Lung (tissue), 12 donors: ENCODE results near the gene TEX261. TPM values are rescaled to one million over a fixed set of nuclear protein-coding genes. Genes with fewer than 3 reads are reported as not detected.

Experiments used
- ATAC-seq: fragments of 200-7000 bp; cut with Tn5 transposase; one replicate; pipeline ENCODE4 v1.9.1; 2020; ENCODE audit warnings: moderate number of reproducible peaks; ENCODE audit not compliant: insufficient read depth, low FRiP score
- DNase-seq, 3 donors: peaks; one replicate each; pipeline ENCODE4 v3.0.0-alpha.2; 2013 to 2017
- H3K27ac ChIP-seq, 2 donors: one replicate each; pipeline ENCODE4 v1.5.1; 2013; ENCODE audit warnings: mild to moderate bottlenecking in 2 of 2, moderate library complexity in 2 of 2, control low read depth in 1 of 2, inconsistent platforms in 1 of 2, low read depth in 1 of 2, low read length in 1 of 2
- H3K27me3 ChIP-seq, 3 donors: one replicate each; pipeline ENCODE4 v1.5.1; 2013; ENCODE audit warnings: low read length in 2 of 3; ENCODE audit not compliant: control insufficient read depth in 3 of 3, insufficient read depth in 3 of 3
- H3K36me3 ChIP-seq, 4 donors: one replicate each; pipeline ENCODE4 v1.5.1; 2013; ENCODE audit warnings: low read length in 4 of 4, mild to moderate bottlenecking in 1 of 4, moderate library complexity in 1 of 4; ENCODE audit not compliant: control insufficient read depth in 4 of 4, insufficient read depth in 4 of 4
- H3K4me1 ChIP-seq, 5 donors: one replicate each; pipeline ENCODE4 v1.5.1; 2013; ENCODE audit warnings: low read length in 5 of 5, mild to moderate bottlenecking in 2 of 5, moderate library complexity in 1 of 5; ENCODE audit not compliant: control insufficient read depth in 5 of 5, insufficient read depth in 5 of 5
- H3K4me3 ChIP-seq: one replicate; pipeline ENCODE4 v1.5.1; 2013; ENCODE audit warnings: mild to moderate bottlenecking, control low read depth, moderate library complexity
- H3K9ac ChIP-seq, 2 donors: one replicate each; pipeline ENCODE4 v1.5.1; 2013; ENCODE audit warnings: low read length in 2 of 2, control low read depth in 1 of 2; ENCODE audit not compliant: insufficient read depth in 1 of 2
- H3K9me3 ChIP-seq, 4 donors: one replicate each; pipeline ENCODE4 v1.5.1; 2013; ENCODE audit warnings: low read length in 3 of 4, mild to moderate bottlenecking in 1 of 4, moderate library complexity in 1 of 4; ENCODE audit not compliant: control insufficient read depth in 4 of 4, insufficient read depth in 3 of 4
- CTCF ChIP-seq: IDR thresholded peaks from 2 replicates; pipeline ENCODE4 v1.5.1; 2012; ENCODE audit warnings: mild to moderate bottlenecking; ENCODE audit errors: control extremely low read depth, extremely low read depth
- WGBS, 2 donors: extraction: QIAGEN DNeasy Blood & Tissue Kit; methylation state at CpG; one replicate each; pipeline ENCODE4 v1.1.7; 2013; 5-methylcytosine and 5-hydroxymethylcytosine counted together
- polyA plus RNA-seq, 2 donors: library from polyadenylated mRNA; stranded (reverse); fragments of 200-250 nt; gene quantifications; one replicate each; pipeline ENCODE4 v1.2.1, GENCODE V29; 2013
- total RNA-seq, 2 donors: library from RNA; depleted of rRNA in 1 of 2; stranded (reverse); fragments of >200 nt in 1 of 2; gene quantifications; one replicate each; pipeline ENCODE4 v1.2.1, GENCODE V29; 2014 to 2021
- donor health status: control.
- donor health status: control.
- donor health status: Bipolar disorder and iron deficiency.
- donor health status: healthy.
- donor health status: DM: yes; HTN: yes; CAD: no.

TEX261 gene
- total and polyA plus RNA-seq, 4 donors: 23.0 to 55.8 (median 34.4) TPM

- no peak overlapping the region for H3K9ac ChIP-seq
- H3K4me1 ChIP-seq: no peaks in the 10 kb centered on the region
- no peak overlapping the region for H3K27ac ChIP-seq
- WGBS, 2 donors: 72 to 82% methylated on average over 5 of the region's 5 CpGs
- peaks cover 0 to 20% (median 5%) of the 10 kb centered on the region in 3 donors for H3K27me3 ChIP-seq
- no peaks in the 10 kb centered on the region for H3K9me3 ChIP-seq
- DNase-seq (peak in 1 of 3 donors; percentile 3), ATAC-seq (no peak)
- H3K36me3 ChIP-seq: no peaks in the 10 kb centered on the region
- no peak overlapping the region for H3K4me3 ChIP-seq
- no peak for TF ChIP-seq CTCF
Measured at GRCh38 chr2:70941701-70942100, 53.0 kb downstream of the TEX261 start.

GRCh38 chr2:70941186-70941585 is 53.5 kb downstream of the TEX261 start:
- H3K9ac ChIP-seq: no peak overlapping the region
- no peaks in the 10 kb centered on the region for H3K36me3 ChIP-seq
- no peak overlapping the region for H3K4me3 ChIP-seq
- H3K9me3 ChIP-seq: no peaks in the 10 kb centered on the region
- 77 to 83% methylated on average over 6 of the region's 6 CpGs for WGBS, 2 donors
- peak in 1 of 3 donors; percentile 0 for DNase-seq
- TF ChIP-seq CTCF: no peak
- H3K27me3 ChIP-seq: peaks cover 0 to 19% (median 4%) of the 10 kb centered on the region in 3 donors
- no peak overlapping the region for H3K27ac ChIP-seq
- ATAC-seq: no peak
- peaks cover 0 to 3% (median 0%) of the 10 kb centered on the region in 5 donors for H3K4me1 ChIP-seq

GRCh38 chr2:70939839-70940580 is 54.7 kb downstream of the TEX261 start:
- no peak overlapping the region for H3K9ac ChIP-seq
- WGBS, 2 donors: 82 to 86% methylated on average over 10 of the region's 10 CpGs
- H3K27me3 ChIP-seq: peaks cover 0 to 10% (median 0%) of the 10 kb centered on the region in 3 donors
- H3K9me3 ChIP-seq: no peaks in the 10 kb centered on the region
- DNase-seq (peak in 1 of 3 donors; percentile 6), ATAC-seq (no peak)
- H3K27ac ChIP-seq: no peak overlapping the region
- TF ChIP-seq CTCF: no peak
- no peak overlapping the region for H3K4me3 ChIP-seq
- H3K36me3 ChIP-seq: no peaks in the 10 kb centered on the region
- H3K4me1 ChIP-seq: peaks cover 0 to 4% (median 0%) of the 10 kb centered on the region in 5 donors
